GM21528 (cell line): Measurements from ENCODE around the gene ZEB2.
"Not testable (repeated sequence)": the region's sequence is repeated elsewhere in the genome, so short reads cannot be mapped to it uniquely, and the experiment has no call there.

Experiments used
- ATAC-seq: cut with Tn5 transposase; IDR thresholded peaks from one replicate; pipeline ENCODE4 v1.9.1; 2021; ENCODE audit warnings: mild to moderate bottlenecking, moderate library complexity; ENCODE audit not compliant: unreplicated experiment, low FRiP score

Gene ZEB2

DNA sequence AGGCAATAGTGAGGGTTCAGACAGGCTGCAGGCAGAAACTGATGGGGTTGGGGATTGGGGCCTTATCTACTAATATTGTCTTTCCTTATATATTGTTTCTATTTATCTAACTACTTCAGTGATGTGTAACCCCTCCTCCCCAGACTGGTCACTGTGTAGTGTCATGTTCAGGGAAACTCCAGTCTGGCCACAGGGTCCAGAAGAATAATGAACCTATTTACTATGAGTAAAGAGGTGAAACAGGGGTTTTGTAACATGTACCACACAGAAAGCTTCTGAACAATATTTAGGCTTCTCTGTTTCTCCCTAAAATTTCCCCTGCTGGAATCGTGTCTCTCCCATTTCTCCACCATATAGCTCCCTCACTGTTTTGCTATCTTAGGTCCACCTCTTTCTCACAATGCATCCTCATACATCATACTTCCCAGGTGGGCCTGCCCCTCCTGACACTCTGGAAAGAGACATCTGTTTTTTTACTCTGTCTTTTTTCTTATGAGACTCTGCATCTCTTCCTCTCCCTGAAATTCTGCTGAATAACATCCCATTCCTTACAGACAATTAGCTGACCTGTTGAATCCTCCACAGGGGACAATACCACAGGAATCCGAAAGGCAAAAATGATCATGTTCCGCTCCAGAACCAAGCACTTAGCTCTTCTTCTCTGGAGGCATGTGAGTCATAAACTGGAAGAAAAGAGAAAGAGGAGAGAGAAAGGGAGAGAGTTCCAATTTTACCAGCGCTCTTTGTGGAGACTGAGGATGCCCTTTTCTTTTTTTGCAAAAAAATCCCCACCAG is 154.8 kb downstream of the ZEB2 start:
- ATAC-seq = peak; percentile 66

DNA sequence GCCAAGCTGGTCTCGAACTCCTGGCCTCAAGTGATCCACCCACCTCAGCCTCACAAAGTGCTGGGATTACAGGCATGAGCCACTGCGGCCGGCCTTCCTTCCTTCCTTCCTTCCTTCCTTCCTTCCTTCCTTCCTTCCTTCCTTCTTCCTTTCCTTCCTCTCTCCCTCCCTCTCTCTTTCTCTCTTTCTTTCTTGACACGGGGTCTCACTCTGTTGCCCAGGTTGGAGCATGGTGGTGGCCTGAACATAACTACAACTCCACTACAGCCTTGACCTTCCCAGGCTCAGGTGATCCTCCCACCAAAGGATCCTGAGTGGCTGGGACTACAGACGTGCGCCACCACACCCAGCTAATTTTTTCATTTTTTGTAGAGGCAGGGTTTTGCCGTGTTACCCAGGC is 155.7 kb downstream of the ZEB2 start:
- ATAC-seq = not testable (repeated sequence)

DNA sequence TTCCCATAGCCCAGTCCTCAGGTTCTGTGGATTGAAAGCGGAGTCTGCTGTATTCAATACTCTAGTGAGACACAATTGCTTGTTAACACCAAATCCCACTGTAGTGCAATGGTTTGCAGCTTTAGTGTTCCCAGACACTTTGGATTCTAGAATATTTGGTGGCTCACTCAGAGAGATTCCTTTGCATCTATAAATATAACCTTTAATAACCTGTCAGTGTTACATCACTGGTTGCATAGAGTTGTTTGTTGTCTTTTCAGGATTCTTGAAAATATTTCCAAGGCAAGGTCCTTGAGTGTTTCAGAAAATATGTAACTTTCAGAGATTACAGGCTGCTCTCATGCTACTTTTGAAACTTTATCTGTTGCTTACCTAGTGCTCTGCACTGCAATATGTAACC is 157.5 kb downstream of the ZEB2 start:
- ATAC-seq = no peak

DNA sequence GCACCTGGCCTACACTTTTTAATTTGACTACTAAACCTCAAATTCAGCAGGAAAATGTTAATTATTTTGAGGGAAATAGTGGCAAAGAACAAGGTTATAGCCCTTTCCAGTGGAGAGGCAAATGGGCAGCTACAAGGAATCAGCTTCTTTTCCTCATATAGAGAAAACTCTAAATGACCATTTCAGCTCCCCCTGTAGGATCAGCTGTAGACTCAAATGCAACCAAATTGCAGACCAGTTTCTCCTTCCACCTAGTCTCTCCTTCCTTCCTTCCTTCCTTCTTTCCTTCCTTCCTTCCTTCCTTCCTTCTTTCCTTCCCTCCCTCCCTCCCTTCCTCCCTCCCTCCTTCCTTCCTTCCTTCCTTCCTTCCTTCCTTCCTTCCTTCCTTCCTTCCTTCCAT is 158.2 kb downstream of the ZEB2 start:
- no peak for ATAC-seq

DNA sequence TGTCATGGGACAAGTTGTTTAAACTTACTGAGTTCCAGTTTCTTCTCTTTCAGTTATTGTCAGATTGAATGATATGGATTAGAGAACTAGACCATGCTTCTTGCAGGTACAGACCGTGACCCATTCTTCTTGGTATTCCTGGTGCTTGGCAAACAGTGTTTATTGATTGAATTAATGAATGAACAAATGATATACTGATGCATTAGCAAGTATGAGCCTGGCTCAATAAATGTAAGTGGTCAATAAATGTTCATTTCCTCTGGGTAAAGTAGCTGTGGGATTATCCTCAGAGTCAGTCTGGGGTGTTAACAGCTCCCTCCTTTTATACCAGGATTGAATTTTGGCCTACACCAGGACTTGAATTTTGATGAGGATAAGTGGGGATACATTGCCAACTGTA is 160.2 kb downstream of the ZEB2 start:
- no peak for ATAC-seq

DNA sequence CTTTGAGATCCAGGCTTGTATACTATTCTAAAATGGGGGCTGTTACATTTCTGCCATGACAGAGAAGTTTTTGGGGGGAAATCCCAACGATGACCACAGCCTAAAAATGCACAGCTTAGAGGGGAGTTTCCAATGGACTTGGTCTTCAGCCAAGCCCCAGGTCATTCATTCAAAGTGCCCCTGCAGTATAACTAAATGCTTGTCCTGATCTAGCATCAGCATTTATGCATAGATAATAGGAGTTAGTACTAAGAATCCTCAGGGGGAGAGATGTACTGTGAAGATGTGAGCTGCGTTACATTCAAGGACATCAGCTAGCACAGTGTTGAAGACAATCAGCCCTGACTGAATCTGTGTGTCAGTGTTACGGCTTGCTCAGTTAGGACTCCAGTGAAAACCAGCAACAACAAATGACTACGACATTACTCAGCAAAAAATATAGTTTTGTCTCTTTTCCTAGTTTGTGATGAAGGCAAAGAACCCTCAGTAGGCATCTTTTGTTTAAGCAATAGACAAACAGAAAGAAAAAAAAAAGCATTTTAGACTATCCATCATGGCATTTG is 160.9 kb downstream of the ZEB2 start:
- ATAC-seq = peak; percentile 57

DNA sequence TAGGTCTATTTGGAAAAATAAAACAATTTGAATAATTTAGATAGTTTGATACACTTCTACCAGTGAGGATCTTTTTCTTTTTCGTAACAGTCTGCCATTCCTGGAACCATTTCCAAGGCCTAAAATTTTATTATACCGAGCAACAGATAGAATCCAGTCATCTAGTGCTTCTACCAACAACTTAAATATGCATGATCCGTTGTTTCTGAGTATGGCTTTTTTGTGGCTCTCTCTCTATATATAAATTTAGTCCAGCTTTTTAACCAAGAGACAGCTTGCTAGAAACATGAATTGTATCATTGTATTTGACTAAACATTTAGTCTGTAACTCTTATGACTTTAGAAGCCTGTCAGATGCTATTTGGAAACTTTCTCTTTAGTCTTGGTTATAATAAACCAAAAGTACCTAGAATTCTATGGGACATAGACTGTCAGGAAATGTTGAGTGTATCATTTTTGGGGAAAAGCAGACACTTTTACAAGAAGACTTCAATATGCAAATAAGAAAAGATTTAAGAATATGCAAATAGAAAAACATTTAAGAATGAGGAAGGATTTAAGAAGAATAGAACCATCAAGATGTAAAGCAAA is 161.4 kb downstream of the ZEB2 start:
- peak; percentile 6 for ATAC-seq

DNA sequence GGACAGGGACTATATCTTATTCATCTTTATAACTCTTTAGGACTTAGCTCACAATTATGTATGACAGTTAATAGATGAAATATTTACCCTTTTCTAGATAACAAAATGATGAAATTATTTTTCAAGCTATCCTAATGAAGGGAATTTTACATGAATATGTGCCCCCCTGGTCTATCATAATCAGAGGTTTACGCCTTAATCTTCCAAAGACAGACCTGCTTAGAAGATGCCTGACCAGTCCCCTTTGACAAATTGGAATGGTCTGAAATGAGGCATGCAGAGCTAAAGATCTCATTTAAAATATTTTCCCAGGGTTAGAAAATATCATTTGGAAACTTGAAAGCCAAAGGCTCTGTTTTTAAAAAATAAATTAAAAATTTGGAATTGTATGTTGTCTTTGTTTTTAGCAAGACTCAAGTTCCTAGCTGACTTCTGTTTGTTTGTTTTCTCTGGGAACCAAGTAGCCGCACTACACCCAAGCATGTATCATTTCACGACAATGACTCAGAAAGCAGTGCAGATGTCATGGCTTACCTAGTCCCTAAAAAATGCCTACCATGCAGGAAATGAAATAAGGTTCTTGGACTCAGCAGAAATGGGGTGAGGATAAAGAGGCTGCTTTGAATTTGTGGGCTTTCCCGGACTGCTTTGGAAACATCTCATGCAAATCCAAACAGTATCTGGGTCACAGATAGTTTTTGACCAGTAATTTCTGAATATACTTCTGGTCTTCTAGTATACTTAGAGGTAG is 162.1 kb downstream of the ZEB2 start:
- ATAC-seq = peak; percentile 72

DNA sequence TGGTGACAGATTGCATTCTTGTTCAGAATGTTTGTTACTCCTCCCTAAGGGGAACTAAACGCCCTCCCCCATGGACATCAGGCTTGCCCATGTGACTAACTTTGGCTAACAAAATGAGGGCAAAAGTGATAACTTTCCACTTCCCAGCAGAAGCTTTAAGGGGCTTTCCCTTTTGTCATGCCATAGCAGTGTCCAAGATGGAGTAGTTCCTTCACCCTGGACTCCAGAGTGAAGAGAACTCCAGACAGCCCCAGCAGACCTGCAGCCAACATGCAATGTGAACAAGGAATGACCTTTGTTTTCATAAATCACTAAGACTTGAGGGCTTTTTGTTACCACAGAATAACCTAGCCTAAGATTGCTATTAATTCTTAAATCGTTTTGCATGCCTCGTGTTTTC is 163.5 kb downstream of the ZEB2 start:
- no peak for ATAC-seq

DNA sequence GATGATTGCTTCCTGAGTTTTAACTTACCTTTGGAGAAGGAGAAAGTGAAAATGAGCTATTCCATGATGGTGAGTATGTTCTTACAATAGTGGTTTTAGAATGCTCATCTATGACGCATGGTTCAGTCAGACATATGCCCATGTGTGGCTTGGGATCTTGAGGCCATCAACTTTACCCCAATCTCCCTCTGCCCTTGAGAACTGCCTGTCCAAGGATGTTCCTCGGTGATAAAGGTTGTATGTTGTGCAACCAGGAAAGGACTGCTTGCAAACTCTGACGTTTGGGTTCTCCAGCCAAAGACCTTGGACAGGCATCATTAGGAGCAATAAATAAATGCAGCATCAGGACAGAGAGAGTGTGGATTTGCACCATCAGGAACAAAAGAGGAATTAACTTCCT is 165.0 kb downstream of the ZEB2 start:
- no peak for ATAC-seq

DNA sequence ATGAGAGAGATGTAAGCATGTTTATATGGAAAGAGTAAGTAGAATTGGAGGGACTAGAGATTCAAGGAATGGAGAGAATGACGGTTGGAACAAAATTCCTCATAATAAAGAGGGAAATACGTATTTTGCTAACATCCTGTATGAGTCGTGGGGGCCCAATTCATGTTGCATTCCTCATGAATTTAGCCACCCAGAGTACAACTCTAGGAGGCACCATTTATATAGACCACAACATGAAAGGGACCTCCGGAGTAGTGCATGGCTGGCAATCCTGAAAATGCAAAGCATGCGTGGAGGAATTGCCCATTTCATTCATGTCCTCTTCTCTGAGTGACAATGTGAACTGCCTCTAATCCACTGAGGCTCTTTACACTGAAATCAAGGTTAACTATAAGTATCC is 168.2 kb downstream of the ZEB2 start:
- ATAC-seq = no peak

DNA sequence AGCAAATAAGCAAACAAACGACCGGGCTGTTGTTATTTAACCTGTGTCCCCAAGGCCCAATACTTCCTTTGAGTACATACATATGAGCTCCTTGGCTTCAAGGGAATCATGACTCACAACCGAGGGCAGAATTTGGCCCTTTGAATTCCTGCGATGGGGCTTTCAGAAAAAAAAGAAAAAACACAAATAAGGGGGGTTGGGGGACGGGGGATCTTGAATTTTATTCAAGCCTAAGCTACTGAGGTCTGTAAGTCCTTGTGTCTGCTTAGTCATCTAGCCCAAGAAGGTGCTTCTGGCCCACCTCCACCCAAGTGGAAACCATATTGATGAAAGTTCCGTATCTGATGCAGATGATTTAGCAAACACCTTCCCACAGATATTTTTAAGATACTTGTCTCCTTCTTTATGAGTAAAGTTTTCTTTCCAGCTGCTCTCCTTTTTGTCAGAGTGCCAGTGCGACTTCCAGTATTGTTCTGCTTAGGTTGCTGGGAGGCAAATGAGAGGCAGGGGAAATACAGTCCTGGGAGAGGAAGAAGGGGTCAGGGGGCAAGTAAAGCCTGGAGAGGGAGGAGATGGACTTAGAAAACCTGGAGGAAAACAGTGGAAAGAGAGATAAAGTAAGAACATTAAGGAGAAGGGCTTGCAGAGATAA is 169.6 kb downstream of the ZEB2 start:
- no peak for ATAC-seq

DNA sequence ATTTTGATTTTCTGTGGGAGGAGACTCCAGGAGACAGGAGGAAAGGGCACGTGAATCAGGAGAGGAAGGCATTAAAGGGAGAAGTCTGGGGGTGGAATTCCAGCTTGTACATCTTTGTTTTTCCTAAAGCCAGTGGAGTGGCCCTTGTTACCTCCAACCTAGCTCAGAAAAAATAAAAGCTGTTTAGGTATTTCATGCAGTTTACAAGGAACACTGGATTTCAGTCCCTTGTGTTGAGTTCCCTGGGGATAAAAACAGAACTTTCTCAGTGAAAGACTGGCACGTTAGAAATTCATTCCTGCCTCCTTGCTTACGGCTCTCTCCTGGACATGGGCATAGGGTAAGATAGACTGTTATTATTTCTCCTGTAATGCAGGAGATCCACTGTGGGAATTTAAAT is 170.2 kb downstream of the ZEB2 start:
- no peak for ATAC-seq

DNA sequence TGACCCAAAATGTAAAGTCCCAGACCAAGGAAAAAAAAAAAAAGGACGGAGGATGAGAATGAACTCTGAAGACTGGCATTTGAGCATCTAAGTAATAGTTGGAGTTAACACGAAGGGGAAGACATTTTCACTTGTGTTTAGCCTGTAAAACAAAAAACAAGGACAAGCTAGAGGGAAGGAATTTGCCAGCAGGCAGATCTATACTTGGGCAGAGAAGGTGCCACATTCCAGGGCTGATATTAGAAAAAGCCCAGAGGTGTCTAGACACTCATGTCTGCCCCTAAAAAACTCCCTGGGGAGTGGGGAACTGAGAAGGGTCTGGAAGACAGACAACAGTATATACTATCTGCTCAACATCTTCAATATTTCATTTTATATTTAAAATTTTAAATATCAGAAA is 171.1 kb downstream of the ZEB2 start:
- no peak for ATAC-seq

DNA sequence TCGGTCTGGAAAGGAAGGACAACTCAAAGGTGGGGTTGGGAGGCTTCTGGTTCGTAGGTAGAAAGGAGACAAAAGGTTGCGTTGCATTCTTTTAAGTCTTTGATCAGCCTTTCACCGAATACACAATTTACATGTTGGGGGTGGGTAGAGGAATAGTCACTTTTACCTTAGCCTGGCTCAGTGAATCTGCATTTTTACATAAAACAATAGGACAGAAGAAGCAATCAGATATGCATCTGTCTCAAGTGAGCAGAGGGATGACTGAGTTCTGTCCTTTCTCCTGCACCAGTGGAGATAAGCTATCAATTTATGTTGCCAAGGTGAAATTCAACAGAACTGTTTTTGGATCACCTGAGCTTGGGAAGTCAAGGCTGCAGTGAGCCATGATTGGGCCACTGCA is 173.7 kb downstream of the ZEB2 start:
- no peak for ATAC-seq

DNA sequence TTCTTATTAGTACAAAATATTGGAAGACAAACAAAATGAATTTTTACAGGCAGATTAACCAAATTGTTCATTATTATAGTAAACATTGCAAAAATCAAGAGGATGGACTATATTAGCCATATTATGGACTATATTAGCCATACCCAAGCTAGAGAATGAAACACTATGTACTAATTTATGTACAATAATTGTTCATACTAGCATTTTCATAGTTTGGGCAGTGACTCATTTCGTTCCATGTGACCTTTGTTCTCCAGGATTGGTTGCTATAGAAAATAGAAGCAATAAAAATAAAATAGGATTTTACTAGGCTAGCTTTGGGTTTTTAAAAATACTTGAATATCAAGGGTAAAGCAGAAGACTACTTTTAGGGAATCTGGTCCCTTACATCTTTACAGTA is 176.8 kb downstream of the ZEB2 start:
- ATAC-seq = no peak

DNA sequence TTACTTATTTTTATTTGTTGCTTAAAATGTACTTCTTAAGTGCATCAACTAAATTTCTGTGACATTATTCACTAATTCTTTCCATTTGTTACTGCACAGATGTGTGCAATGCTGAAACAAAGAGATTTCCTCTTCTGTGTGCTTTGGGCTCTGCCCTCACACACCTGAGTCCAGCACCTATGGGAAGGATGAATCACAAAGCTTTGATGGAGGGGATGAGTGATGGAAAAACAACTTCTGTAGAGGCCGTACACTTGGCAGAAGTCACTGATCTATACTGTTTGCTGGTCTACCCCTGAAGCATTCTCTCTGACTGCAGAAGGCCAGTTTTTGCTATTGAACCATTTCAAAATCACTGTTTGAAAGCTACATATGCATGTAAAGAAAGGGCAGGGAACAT is 178.4 kb downstream of the ZEB2 start:
- ATAC-seq = no peak

DNA sequence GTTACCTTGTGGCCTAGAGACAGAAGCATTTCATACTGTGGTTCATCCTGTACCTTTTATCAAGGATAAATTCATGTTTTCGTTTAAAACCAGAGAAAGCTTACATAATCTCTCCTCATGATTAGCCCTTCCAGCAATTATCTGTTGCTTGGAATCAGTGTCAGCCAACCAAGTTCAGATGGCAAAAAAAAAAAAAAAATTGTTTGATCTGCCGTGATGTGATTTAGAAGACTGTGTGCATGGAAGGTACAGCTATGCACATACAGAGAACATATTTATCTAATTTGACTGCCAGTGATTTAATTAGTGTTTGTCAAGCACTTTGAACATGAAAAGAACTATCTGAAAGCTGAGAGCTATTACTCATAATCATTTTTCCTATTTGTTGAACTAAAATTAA is 180.9 kb downstream of the ZEB2 start:
- ATAC-seq = no peak

DNA sequence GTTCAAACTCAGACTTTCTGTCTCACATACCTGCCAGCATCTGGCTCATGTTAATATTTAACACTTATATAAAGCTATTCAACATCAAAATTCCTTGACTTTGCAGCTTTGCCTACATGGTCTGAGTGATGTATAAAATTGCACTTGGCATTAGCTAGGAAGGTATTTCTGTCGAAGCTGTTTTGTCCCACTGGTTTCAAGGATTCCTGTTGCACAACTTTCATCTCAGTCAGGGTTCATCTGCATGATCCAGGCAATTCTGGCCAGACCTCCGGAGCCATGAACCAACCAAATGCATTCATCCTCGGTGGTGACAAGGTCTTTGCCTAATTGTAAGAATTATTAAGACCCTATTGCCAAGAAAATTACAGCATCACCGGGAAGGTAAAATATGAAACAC is 185.4 kb downstream of the ZEB2 start:
- ATAC-seq = no peak
